ENCODE measurements around the gene WDR88. TPM values are rescaled to one million over a fixed set of nuclear protein-coding genes. Genes with fewer than 3 reads are reported as not detected.

WDR88 gene
- total RNA-seq, 4 donors from 2014 or later, result not detected

DNA sequence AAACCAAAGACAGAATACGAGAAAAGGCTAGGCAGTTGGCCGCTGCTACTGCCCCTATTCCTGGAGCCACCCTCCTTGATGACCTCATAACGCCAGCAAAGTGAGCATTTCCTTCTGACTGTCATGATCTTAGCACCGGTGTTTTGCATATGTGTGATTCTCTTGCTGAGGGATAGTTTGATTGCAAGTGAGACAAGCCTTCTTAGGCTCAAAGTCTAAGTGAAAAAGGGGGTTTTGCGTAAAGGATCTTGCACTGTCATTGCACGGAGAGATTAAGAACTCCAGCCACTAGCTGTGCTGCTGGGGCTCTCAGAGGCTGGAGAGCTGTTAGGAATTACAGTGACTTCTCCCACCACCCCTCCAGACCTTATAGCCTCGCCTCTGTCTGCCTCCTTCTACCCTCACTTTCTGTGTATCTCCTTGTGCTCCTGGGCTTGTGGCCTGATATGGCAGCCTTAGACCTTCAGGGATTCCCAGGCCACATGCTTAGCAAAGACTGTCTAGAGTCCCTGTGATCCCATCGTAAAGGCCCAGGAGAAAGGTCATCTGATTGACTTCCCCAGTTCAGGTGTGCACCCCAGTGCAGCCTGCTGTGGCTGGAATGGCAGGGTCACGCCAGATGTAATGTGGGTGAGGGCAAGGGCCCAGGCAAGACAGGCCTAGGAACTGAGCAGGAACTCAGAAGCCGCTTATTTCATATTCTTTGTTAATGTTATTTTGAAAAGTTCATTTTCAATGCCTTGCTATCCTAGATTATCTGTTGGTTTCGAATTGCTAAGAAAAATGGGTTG is 38.3 kb upstream of the WDR88 start:
- WGBS, 2 donors, result 92 to 93% methylated on average over 11 of the region's 11 CpGs
- intact Hi-C loops (cut with DNase I; ENCODE audit: low total_unique reads), result no loop called here
- TF ChIP-seq, protein P1, sequence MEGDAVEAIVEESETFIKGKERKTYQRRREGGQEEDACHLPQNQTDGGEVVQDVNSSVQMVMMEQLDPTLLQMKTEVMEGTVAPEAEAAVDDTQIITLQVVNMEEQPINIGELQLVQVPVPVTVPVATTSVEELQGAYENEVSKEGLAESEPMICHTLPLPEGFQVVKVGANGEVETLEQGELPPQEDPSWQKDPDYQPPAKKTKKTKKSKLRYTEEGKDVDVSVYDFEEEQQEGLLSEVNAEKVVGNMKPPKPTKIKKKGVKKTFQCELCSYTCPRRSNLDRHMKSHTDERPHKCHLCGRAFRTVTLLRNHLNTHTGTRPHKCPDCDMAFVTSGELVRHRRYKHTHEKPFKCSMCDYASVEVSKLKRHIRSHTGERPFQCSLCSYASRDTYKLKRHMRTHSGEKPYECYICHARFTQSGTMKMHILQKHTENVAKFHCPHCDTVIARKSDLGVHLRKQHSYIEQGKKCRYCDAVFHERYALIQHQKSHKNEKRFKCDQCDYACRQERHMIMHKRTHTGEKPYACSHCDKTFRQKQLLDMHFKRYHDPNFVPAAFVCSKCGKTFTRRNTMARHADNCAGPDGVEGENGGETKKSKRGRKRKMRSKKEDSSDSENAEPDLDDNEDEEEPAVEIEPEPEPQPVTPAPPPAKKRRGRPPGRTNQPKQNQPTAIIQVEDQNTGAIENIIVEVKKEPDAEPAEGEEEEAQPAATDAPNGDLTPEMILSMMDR (IDR thresholded peaks at IDR 0.05), result no peak
- no peak for TF ChIP-seq POLR2A (IDR thresholded peaks at IDR 0.05)
- no peak for DNase-seq (ENCODE audit: low spot score in 2 of 2)
- no peak overlapping the region for H3K4me3 ChIP-seq (ENCODE audit: low read depth, poor library complexity, severe bottlenecking)

DNA sequence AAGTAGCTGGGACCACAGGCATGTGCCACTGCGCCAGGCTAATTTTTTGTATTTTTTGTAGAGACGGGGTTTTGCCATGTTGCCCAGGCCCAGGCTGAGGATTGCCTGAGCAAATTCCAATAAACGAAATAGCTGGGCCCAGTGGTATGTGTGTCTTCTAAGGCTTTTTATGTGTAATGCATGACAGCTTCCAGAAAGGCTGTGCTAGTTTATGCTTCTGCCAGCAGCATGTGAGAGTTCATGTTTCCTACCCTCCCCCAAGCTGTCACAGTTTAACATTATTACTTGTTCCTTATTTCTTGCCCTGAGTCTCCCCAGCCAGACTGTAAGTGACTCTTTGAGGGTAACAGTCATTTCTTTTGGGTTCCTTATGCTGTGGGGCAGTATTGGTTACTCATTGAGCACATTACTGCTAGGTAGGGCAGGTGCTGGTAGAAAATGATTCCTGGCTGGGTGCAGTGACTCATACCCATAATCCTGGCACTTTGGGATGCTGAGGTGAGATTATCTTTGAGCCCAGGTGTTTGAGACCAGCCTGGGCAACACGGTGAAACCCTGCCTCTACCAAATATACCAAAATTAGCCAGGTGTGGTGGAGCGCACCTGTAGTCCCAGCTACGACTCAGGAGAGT is 37.4 kb upstream of the WDR88 start:
- WGBS, 2 donors, result 85 to 92% methylated on average over 6 of the region's 6 CpGs
- intact Hi-C loops (cut with DNase I; ENCODE audit: low total_unique reads), result no loop called here
- no peak for DNase-seq (ENCODE audit: low spot score in 2 of 2)

DNA sequence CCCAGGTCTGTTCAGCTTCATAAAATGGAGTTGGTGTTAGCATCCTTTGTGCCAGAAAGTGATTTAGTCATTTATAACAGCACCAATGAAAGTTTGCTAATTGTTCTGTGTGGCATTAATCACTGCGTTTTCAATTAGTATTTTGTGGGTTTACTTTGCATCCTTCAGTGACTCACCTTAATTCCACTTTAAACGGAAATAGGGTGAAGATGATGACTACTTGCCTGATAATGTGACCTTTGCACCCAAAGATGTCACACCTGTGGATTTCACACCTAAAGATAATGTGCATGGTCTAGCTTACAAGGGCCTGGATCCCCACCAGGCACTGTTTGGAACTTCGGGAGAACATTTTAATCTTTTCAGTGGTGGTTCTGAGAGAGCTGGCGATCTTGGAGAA is 35.9 kb upstream of the WDR88 start:
- intact Hi-C loops (cut with DNase I; ENCODE audit: low total_unique reads), result no loop called here
- H3K4me3 ChIP-seq (ENCODE audit: low read depth, poor library complexity, severe bottlenecking), result no peak overlapping the region
- WGBS, 2 donors, result 82 to 90% methylated on average over 4 of the region's 4 CpGs
- no peak for DNase-seq (ENCODE audit: low spot score in 2 of 2)
- TF ChIP-seq, protein P1 (IDR thresholded peaks at IDR 0.05), result no peak
- TF ChIP-seq POLR2A (IDR thresholded peaks at IDR 0.05), result no peak

More for the DNA sequence above, 37.4 kb upstream of the WDR88 start:
- H3K4me3 ChIP-seq (ENCODE audit: low read depth, poor library complexity, severe bottlenecking), result no peak overlapping the region
- TF ChIP-seq POLR2A (IDR thresholded peaks at IDR 0.05), result no peak
- TF ChIP-seq, protein P1 (IDR thresholded peaks at IDR 0.05), result no peak

DNA sequence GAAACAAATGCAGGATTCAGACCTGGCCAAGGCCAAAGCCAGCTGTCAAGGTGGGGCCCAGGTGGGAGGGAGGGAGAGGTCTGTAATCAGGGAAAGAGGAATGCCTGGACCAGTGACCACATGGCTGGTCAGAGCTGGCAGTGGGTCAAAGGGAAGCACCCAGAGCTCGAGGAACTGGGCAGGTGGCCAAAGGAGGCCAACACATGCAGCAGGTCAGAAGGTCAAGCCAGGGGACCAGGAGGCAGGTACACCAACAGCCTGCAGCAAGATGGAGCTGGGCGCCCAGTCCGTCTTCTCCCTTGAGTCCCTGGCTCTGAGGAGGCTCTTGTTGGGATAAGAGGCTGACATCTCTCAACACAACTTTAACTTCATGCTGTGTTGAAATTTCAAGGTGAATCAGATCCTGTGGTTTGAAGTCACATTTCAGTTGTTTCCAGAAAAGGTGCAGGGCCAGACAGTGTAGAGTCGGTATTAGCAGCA is 33.8 kb upstream of the WDR88 start:
- DNase-seq (ENCODE audit: low spot score in 2 of 2), result no peak
- WGBS, 2 donors, result 71 to 78% methylated on average over 4 of the region's 4 CpGs
- intact Hi-C loops (cut with DNase I; ENCODE audit: low total_unique reads), result no loop called here
- TF ChIP-seq, protein P1 (IDR thresholded peaks at IDR 0.05), result peak in 1 of 3 donors; percentile 40
- no peak for TF ChIP-seq POLR2A (IDR thresholded peaks at IDR 0.05)
- H3K4me3 ChIP-seq (ENCODE audit: low read depth, poor library complexity, severe bottlenecking), result no peak overlapping the region

DNA sequence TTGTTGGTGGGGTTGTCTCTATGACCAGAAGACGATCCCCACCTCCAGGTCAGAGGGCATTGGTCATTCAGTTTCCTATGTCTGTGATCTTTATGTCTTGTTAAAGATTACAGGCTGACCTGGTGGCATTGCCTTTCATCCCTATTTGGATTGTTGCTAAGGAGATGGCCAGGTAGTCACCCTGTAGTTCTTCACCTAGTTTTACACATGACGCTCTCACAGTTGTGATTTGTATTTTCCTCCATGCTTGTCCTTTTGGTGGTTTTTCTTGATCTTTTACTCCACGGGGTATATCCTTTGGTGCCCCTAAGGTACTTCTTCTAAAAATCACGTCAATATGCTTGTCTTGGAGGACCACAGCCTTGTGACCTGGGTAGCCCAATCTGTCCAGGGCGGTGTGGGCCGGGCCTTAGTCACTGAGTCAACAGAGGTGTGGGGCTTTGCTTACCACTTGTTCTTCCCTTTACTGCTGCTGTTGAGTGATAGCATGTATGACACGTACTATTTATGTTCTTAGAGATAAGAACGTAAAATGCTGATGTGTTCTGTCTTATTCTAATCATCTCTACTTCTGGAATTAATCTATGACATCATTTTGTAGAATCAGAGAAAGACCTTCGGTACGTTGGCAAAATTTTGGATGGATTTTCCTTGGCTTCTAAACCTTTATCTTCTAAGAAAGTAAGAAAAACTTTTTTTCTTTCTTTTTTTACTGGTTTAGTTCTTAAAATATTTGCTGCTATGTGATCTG is 30.8 kb upstream of the WDR88 start:
- no peak for TF ChIP-seq POLR2A (IDR thresholded peaks at IDR 0.05)
- TF ChIP-seq, protein P1 (IDR thresholded peaks at IDR 0.05), result no peak

More for the DNA sequence above, 30.8 kb upstream of the WDR88 start:
- WGBS, 2 donors, result 93% methylated on average over 10 of the region's 10 CpGs
- DNase-seq (ENCODE audit: low spot score in 2 of 2), result no peak
- intact Hi-C loops (cut with DNase I; ENCODE audit: low total_unique reads), result no loop called here
- H3K4me3 ChIP-seq (ENCODE audit: low read depth, poor library complexity, severe bottlenecking), result no peak overlapping the region
